C4-2B (cell line): Measurements from ENCODE around the gene CRISPLD2.

Experiments used
- CTCF ChIP-seq: fragments of 450-650 bp; conservative IDR thresholded peaks from 2 replicates; pipeline ENCODE4 v1.5.1; 2017; ENCODE audit warnings: mild to moderate bottlenecking
- ZFX ChIP-seq: fragments of 450-650 bp; IDR thresholded peaks from 2 replicates; pipeline ENCODE4 v1.6.1; 2017

GRCh38 chr16:84891149-84891795 lies 71.5 kb downstream of the CRISPLD2 start:
- TF ChIP-seq CTCF (no peak), ZFX (no peak)
